Progenitor cell of endocrine pancreas (in vitro differentiated cells): ENCODE measurements around the gene TMEM132D. TPM values are rescaled to one million over a fixed set of nuclear protein-coding genes. Genes with fewer than 3 reads are reported as not detected.

Source experiments
- DNase-seq: peaks from one replicate; pipeline ENCODE4 v3.0.0; 2021; ENCODE audit warnings: low spot score; ENCODE audit not compliant: unreplicated experiment
- H3K27ac Mint-ChIP-seq: 2 replicates; pipeline ENCODE4 v1.8.0; 2021; ENCODE audit warnings: mild to moderate bottlenecking, moderate library complexity, mixed read lengths
- H3K27me3 Mint-ChIP-seq: 2 replicates; pipeline ENCODE4 v1.8.0; 2021; ENCODE audit warnings: mixed read lengths
- H3K36me3 Mint-ChIP-seq: 2 replicates; pipeline ENCODE4 v1.8.0; 2022; ENCODE audit warnings: mixed read lengths; ENCODE audit not compliant: insufficient read depth
- H3K4me1 Mint-ChIP-seq: 2 replicates; pipeline ENCODE4 v1.8.0; 2021; ENCODE audit warnings: low read depth, mixed read lengths
- H3K4me3 Mint-ChIP-seq: 2 replicates; pipeline ENCODE4 v1.8.0; 2021; ENCODE audit warnings: low read depth, mild to moderate bottlenecking, moderate library complexity, mixed read lengths
- H3K9me3 Mint-ChIP-seq: 2 replicates; pipeline ENCODE4 v1.8.0; 2021; ENCODE audit warnings: low read depth, mixed read lengths
- total RNA-seq: library from RNA; stranded (reverse); gene quantifications from 2 replicates; pipeline ENCODE4 v1.2.1, GENCODE V29; 2021
- TF ChIP-seq, protein P1 (sequence below): fragments of 200-600 bp; sonication (generic); IDR thresholded peaks from one replicate; pipeline ENCODE4 v1.5.0; 2021; ENCODE audit warnings: antibody characterized with exemption, mild to moderate bottlenecking; ENCODE audit not compliant: unreplicated experiment

Gene TMEM132D
- total RNA-seq, 1 donor from 2014 or later, result 0.46 TPM

DNA sequence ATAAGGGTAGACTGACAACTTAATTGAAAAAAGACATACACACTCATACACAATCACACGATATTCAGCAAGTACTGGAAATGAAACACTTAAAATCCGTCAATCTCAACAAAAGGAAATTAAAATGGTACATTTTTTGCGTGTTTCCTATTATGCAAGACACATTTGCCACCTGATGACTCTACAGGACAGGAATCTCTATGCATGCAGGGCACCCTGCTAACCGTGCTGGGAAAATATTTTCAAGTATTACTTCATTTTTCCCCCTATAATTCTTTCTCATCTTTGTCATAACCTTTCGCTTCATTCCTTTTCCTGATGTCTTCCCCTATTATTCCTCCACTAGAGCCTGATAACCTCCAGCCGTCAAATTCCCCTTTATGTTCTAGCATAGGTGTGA lies 150.2 kb downstream of the TMEM132D start:
- DNase-seq, result no peak
- TF ChIP-seq, protein P1, sequence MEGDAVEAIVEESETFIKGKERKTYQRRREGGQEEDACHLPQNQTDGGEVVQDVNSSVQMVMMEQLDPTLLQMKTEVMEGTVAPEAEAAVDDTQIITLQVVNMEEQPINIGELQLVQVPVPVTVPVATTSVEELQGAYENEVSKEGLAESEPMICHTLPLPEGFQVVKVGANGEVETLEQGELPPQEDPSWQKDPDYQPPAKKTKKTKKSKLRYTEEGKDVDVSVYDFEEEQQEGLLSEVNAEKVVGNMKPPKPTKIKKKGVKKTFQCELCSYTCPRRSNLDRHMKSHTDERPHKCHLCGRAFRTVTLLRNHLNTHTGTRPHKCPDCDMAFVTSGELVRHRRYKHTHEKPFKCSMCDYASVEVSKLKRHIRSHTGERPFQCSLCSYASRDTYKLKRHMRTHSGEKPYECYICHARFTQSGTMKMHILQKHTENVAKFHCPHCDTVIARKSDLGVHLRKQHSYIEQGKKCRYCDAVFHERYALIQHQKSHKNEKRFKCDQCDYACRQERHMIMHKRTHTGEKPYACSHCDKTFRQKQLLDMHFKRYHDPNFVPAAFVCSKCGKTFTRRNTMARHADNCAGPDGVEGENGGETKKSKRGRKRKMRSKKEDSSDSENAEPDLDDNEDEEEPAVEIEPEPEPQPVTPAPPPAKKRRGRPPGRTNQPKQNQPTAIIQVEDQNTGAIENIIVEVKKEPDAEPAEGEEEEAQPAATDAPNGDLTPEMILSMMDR, result no peak
- Mint-ChIP-seq H3K36me3 (no peaks in the 10 kb centered on the region), H3K4me3 (no peak overlapping the region), H3K9me3 (no peaks in the 10 kb centered on the region), H3K27me3 (peaks cover 10% of the 10 kb centered on the region), H3K4me1 (peaks cover 4% of the 10 kb centered on the region), H3K27ac (no peak overlapping the region)

DNA sequence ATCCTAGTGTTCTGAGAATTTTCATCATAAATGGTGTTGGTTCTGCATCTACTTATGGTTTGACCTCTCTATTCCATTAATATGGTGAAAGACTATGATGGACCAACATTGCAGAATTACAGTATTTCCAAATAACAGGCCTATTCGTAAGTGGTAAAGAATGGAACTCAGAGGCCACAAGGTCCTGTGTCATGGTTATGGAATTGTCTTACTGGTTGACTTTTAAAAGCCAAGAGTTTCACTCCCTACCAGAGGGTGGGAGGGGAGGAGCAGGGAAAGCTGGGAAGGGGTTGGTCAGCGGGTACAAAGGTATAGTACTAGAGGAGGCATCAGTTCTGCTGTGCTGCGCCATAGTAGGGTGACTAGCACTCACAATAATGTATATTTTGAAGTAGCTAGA lies 153.4 kb downstream of the TMEM132D start:
- H3K27me3 Mint-ChIP-seq, result peaks cover 10% of the 10 kb centered on the region
- no peak overlapping the region for H3K4me3 Mint-ChIP-seq
- peaks cover 4% of the 10 kb centered on the region for H3K4me1 Mint-ChIP-seq
- H3K36me3 Mint-ChIP-seq, result no peaks in the 10 kb centered on the region
- no peak for DNase-seq
- TF ChIP-seq, protein P1, result no peak
- no peaks in the 10 kb centered on the region for H3K9me3 Mint-ChIP-seq
- no peak overlapping the region for H3K27ac Mint-ChIP-seq

DNA sequence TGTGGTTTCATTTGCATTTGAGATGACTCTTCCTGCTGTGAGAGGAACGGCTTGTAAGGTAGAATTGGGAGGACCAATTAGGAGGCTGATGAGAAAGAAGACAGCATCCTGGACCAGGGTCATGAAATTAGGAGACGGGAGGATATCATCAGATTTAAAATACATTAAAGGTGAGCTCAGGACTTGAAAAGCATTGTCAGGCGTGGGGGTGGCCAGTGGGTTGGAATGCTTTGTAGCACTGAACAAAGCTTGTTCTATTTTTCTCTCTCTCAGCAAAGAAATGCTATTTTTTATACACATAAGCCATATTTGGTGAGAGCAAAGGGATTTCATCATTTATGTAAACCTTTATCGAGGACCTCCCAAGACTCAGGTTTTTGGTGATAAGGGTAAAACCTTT lies 157.5 kb downstream of the TMEM132D start:
- Mint-ChIP-seq H3K4me3 (no peak overlapping the region), H3K9me3 (peaks cover 5% of the 10 kb centered on the region), H3K27ac (no peak overlapping the region), H3K36me3 (no peaks in the 10 kb centered on the region), H3K27me3 (no peaks in the 10 kb centered on the region), H3K4me1 (peaks cover 2% of the 10 kb centered on the region)
- TF ChIP-seq, protein P1, result no peak
- no peak for DNase-seq

DNA sequence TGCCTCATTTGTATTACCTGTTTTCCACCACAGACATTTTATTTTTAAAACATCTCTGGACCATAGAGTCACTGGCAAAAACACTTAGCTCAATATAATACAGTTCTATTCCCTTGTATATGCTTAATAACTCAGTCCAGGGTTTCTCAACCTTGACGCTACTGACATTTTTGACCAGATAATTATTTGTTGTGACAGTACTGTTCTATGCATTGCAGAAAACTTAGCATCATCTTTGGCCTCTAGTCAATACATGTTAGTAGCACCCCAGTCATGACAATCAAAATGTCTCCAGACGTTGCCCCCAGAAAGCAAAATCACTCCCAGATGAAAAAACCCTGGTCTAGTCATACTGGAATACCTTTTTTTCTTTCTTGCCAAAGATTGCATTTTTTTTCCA lies 174.7 kb downstream of the TMEM132D start:
- H3K9me3 Mint-ChIP-seq, result peaks cover 4% of the 10 kb centered on the region
- no peaks in the 10 kb centered on the region for H3K27me3 Mint-ChIP-seq
- H3K4me1 Mint-ChIP-seq, result no peaks in the 10 kb centered on the region
- TF ChIP-seq, protein P1, result no peak
- H3K4me3 Mint-ChIP-seq, result no peak overlapping the region
- DNase-seq, result no peak
- no peaks in the 10 kb centered on the region for H3K36me3 Mint-ChIP-seq
- no peak overlapping the region for H3K27ac Mint-ChIP-seq

DNA sequence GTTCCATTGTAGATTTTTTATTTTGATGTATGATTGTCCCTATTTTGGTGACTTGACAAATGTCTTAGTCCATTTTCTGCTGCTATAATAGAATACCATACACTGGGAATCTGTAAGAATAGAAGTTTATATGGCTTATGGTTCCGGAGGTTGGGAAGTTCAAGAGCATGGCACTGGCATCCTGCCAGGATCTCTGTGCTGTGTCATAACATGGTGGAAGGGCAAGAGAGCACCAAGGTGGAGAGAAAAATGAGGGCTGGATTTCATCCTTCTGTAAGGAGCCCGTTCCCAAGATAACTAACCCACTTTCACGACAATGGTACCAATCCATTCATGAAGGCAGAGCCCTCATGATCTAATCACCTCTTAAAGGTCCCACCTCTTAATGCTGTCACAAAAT lies 176.7 kb downstream of the TMEM132D start:
- Mint-ChIP-seq H3K4me3 (no peak overlapping the region), H3K9me3 (peaks cover 4% of the 10 kb centered on the region), H3K4me1 (no peaks in the 10 kb centered on the region), H3K27me3 (peaks cover 6% of the 10 kb centered on the region), H3K36me3 (no peaks in the 10 kb centered on the region), H3K27ac (no peak overlapping the region)
- TF ChIP-seq, protein P1, result no peak
- DNase-seq, result no peak
